ENCODE measurements around the gene SNRPD3.

DNA sequence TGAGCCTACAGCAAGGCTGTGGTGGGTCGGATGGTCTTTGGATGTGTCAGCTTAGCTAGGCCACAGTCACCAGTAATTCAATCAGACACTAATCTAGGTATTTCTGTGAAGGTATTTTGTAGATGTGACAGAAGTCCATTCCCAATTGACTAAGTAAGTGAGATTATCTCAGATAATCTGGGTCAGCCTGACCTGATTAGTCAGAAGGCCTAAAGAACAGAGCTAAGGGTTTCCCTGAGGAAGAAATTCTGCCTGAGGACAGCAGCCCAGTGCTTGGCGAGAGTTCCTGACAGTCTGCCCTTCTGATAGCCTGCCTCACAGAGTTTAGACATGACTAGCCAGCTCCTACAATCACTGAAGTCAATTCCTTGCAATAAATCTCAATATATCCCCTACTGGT, 29.6 kb upstream of the SNRPD3 start:
- TF ChIP-seq, protein P1, sequence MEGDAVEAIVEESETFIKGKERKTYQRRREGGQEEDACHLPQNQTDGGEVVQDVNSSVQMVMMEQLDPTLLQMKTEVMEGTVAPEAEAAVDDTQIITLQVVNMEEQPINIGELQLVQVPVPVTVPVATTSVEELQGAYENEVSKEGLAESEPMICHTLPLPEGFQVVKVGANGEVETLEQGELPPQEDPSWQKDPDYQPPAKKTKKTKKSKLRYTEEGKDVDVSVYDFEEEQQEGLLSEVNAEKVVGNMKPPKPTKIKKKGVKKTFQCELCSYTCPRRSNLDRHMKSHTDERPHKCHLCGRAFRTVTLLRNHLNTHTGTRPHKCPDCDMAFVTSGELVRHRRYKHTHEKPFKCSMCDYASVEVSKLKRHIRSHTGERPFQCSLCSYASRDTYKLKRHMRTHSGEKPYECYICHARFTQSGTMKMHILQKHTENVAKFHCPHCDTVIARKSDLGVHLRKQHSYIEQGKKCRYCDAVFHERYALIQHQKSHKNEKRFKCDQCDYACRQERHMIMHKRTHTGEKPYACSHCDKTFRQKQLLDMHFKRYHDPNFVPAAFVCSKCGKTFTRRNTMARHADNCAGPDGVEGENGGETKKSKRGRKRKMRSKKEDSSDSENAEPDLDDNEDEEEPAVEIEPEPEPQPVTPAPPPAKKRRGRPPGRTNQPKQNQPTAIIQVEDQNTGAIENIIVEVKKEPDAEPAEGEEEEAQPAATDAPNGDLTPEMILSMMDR (IDR thresholded peaks at IDR 0.05) = no peak
- no peak for TF ChIP-seq POLR2A (IDR thresholded peaks at IDR 0.05)
